GM06990 (cell line): Measurements from ENCODE around the gene ST8SIA4.

Experiments
- DNase-seq: peaks from one replicate; pipeline ENCODE4 v3.0.0-alpha.2; 2011; ENCODE audit not compliant: insufficient read length; ENCODE audit errors: extremely low read depth
- H3K27me3 ChIP-seq: replicated peaks from 2 replicates; pipeline ENCODE4 v1.6.0; 2011; ENCODE audit warnings: low read length; ENCODE audit not compliant: control insufficient read depth, insufficient read depth
- H3K36me3 ChIP-seq: 2 replicates; pipeline ENCODE4 v1.5.1; 2011; ENCODE audit warnings: low read length; ENCODE audit not compliant: control insufficient read depth, insufficient read depth
- H3K4me3 ChIP-seq: replicated peaks from 2 replicates; pipeline ENCODE4 v1.5.1; 2011; ENCODE audit warnings: low read depth, mild to moderate bottlenecking, control low read depth, low read length
- TF ChIP-seq, protein P1 (sequence below): IDR thresholded peaks from 2 replicates; pipeline ENCODE4 v1.5.1; 2011; ENCODE audit warnings: low read length, control low read depth, mild to moderate bottlenecking, inconsistent platforms; ENCODE audit not compliant: insufficient read depth, poor library complexity, severe bottlenecking

The ST8SIA4 gene

GRCh38 chr5:100846772-100847171 lies 56.3 kb downstream of the ST8SIA4 start:
- Histone ChIP-seq H3K36me3 (peaks cover 2% of the 10 kb centered on the region), H3K27me3 (no peaks in the 10 kb centered on the region), H3K4me3 (no peak overlapping the region)
- no peak for DNase-seq
- TF ChIP-seq, protein P1, sequence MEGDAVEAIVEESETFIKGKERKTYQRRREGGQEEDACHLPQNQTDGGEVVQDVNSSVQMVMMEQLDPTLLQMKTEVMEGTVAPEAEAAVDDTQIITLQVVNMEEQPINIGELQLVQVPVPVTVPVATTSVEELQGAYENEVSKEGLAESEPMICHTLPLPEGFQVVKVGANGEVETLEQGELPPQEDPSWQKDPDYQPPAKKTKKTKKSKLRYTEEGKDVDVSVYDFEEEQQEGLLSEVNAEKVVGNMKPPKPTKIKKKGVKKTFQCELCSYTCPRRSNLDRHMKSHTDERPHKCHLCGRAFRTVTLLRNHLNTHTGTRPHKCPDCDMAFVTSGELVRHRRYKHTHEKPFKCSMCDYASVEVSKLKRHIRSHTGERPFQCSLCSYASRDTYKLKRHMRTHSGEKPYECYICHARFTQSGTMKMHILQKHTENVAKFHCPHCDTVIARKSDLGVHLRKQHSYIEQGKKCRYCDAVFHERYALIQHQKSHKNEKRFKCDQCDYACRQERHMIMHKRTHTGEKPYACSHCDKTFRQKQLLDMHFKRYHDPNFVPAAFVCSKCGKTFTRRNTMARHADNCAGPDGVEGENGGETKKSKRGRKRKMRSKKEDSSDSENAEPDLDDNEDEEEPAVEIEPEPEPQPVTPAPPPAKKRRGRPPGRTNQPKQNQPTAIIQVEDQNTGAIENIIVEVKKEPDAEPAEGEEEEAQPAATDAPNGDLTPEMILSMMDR, result no peak

GRCh38 chr5:100842080-100842479 lies 61.0 kb downstream of the ST8SIA4 start:
- no peak for DNase-seq
- TF ChIP-seq, protein P1, result no peak
- Histone ChIP-seq H3K27me3 (no peaks in the 10 kb centered on the region), H3K36me3 (no peaks in the 10 kb centered on the region), H3K4me3 (no peak overlapping the region; the same call in 1 of the 2 replicates)

DNA sequence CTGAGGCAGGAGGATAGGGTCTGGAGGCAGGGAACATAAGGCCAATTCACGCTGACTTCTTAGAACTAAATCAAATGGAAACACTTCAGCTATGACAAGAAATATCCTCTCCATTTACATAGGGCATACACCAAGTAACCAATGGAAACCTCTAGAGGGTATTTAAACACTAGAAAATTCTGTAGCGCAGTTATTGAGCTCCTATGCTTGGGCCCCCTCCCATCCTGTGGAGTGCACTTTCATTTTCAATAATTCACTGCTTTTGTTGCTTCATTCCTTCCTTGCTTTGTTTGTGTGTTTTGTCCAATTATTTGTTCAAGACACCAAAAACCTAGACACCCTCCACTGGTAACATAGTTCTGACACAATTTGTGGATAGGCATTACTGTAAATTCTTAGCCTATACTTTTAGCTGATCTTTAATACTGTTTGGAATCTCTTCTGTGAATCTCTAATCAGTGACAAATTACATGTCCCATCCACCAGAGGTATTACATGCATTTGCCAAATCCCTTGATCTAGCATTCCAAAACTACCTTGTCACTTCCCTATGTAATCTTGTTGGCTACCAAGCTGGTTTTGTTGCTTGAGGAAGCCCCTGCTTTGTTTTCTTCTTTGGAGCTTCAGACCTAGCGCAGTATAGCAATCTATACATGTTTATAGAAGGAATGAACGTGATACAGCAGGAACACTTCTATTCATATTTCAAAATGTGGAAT lies 61.6 kb downstream of the ST8SIA4 start:
- Histone ChIP-seq H3K4me3 (peak overlapping the region; percentile 44), H3K27me3 (no peaks in the 10 kb centered on the region), H3K36me3 (no peaks in the 10 kb centered on the region)
- no peak for DNase-seq
- TF ChIP-seq, protein P1, result no peak

GRCh38 chr5:100840789-100841188 lies 62.3 kb downstream of the ST8SIA4 start:
- H3K4me3 ChIP-seq, result peak overlapping the region; percentile 10; the same call in 1 of the 2 replicates
- TF ChIP-seq, protein P1, result no peak
- no peaks in the 10 kb centered on the region for H3K36me3 ChIP-seq
- no peaks in the 10 kb centered on the region for H3K27me3 ChIP-seq
- DNase-seq, result no peak

DNA sequence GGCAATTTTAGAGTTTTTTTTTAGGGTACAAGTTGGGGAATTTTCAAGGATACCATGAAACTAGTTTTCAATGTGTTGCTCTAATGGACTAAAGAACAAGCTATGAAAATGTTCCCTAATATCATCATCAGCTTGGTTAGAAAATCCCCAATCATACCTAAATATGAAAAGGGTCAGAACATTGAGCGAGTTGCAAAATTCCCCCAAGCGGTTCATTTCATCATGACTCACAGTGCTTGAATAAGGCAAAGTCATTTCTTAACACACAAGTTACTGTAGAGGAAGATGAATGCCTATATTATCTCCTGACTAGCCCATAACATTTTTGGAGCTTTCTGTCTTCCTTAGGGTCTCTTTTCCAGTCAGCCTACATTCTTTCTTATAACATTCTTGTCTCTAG lies 62.7 kb downstream of the ST8SIA4 start:
- TF ChIP-seq, protein P1, result no peak
- Histone ChIP-seq H3K36me3 (no peaks in the 10 kb centered on the region), H3K4me3 (no peak overlapping the region), H3K27me3 (no peaks in the 10 kb centered on the region)
- peak; percentile 76 for DNase-seq

DNA sequence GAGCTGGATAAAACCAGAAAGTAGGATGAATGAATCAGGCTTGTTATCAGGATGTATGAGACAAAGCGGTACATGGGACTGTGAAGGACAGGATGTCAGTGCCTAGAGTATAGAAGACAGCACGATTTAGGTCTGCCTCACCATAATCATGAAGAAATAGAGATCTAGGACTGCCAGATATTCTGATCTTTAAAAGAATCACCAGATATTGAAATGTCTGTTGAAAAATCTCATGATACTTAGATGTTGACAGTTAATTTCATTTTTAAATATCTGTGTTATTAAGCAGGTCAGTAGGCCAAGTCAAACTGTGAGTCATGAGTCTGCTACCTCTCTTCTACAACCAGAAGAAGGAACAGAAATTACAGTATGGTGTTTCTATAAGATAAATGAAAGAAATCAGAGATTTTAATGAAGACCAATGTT lies 65.0 kb downstream of the ST8SIA4 start:
- DNase-seq, result no peak
- H3K27me3 ChIP-seq, result no peaks in the 10 kb centered on the region
- TF ChIP-seq, protein P1, result no peak
- no peak overlapping the region for H3K4me3 ChIP-seq
- H3K36me3 ChIP-seq, result peaks cover 2% of the 10 kb centered on the region; the same call in 1 of the 2 replicates
